Effector memory CD8-positive, alpha-beta T cell (primary cell): ENCODE results near the gene NUP210.
A peak's percentile ranks its signal among the peaks of the same experiment; 100 is the strongest.

Experiments
- ATAC-seq: fragments of 150-1000 bp; cut with Tn5 transposase; replicated peaks from 2 replicates; pipeline ENCODE4 v1.10.0; 2021; ENCODE audit warnings: mild to moderate bottlenecking, moderate library complexity
- DNase-seq, 3 experiments: peaks; one replicate each; pipeline ENCODE4 v3.0.0; 2021
- H3K27ac Mint-ChIP-seq, 2 donors: one replicate each; pipeline ENCODE4 v1.8.0; 2022; ENCODE audit warnings: mild to moderate bottlenecking in 2 of 2, mixed read lengths in 2 of 2, moderate library complexity in 2 of 2
- H3K27me3 Mint-ChIP-seq, 2 donors: one replicate each; pipeline ENCODE4 v1.8.0; 2022; ENCODE audit warnings: mixed read lengths in 2 of 2
- H3K36me3 Mint-ChIP-seq: one replicate; pipeline ENCODE4 v1.8.0; 2022; ENCODE audit warnings: mild to moderate bottlenecking, moderate library complexity, mixed read lengths; ENCODE audit not compliant: insufficient read depth
- H3K4me1 Mint-ChIP-seq, 2 donors: one replicate each; pipeline ENCODE4 v1.8.0; 2022; ENCODE audit warnings: low read depth in 2 of 2, mixed read lengths in 2 of 2
- H3K4me3 Mint-ChIP-seq, 2 donors: one replicate each; pipeline ENCODE4 v1.8.0; 2022; ENCODE audit warnings: mild to moderate bottlenecking in 2 of 2, mixed read lengths in 2 of 2, moderate library complexity in 2 of 2
- H3K9me3 Mint-ChIP-seq, 2 donors: one replicate each; pipeline ENCODE4 v1.8.0; 2022; ENCODE audit warnings: mixed read lengths in 2 of 2

NUP210 gene

DNA sequence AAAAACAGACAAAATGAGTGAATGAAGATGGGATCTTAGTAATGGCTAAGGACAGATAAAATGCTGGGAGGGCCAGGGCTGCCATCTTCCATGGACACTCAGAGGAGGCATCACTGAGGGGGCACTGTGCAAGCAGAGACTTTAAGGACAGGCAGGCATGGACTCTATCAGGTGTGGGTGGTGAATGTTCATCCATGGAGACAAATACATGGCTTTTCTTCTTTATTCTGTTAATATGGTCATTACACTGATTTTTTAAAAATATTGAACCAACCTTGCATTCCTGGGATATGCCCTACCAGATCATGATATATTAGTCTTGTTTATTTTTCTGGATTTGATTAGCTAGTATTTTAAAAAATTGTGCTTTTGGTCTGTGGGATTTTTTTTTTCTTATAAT, 12.2 kb downstream of the NUP210 start:
- no peaks in the 10 kb centered on the region for H3K27me3 Mint-ChIP-seq
- H3K36me3 Mint-ChIP-seq, result peaks cover 8% of the 10 kb centered on the region
- H3K27ac Mint-ChIP-seq, result peak overlapping the region; percentile 41 to 57
- ATAC-seq (no peak), DNase-seq (no peak)
- peaks cover 26 to 34% of the 10 kb centered on the region in 2 donors for H3K4me1 Mint-ChIP-seq
- H3K9me3 Mint-ChIP-seq, result no peaks in the 10 kb centered on the region
- peak overlapping the region in 1 of 2 donors; percentile 27 for H3K4me3 Mint-ChIP-seq

DNA sequence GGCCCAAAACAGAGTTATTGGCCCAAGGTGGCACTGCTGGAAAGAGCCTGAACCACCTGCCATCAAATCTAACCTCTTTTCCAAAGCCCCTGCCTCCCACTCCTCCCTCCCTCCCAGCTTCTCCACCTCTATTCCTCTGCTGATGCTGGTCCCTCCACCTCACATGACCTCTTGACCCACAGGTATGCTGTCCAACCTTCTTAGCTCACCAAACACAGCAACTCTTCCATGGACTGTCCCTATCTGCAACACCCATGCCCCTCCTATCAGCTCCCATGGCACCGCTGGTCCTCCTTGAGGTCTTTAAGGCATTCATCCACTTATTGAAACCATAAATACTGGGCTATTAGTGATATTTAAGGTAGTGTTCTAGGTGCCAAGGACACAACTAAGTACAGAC, 12.6 kb downstream of the NUP210 start:
- DNase-seq (no peak), ATAC-seq (no peak)
- peaks cover 8% of the 10 kb centered on the region for H3K36me3 Mint-ChIP-seq
- no peaks in the 10 kb centered on the region for H3K9me3 Mint-ChIP-seq
- peak overlapping the region; percentile 41 to 57 for H3K27ac Mint-ChIP-seq
- H3K27me3 Mint-ChIP-seq, result no peaks in the 10 kb centered on the region
- peak overlapping the region in 1 of 2 donors; percentile 27 for H3K4me3 Mint-ChIP-seq
- H3K4me1 Mint-ChIP-seq, result peaks cover 30 to 35% of the 10 kb centered on the region in 2 donors

DNA sequence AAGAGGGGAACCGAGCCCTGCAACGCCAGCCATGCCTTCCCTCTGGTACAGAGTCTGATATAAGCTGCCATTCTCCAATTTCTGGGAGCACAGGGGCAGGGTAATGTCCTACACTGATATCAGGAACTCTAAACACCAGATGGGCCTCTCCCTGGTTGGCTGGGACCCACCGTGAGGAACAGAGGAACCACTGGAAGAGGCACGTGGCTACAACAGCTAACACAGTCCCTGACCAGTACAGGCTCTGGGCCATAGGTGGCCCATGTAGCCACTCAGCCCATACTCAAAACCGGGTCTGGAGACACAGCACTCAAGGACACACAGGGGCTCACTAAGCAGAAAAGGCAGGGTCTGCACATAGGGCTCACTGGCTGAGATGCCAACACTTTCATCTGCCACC, 13.9 kb downstream of the NUP210 start:
- H3K4me3 Mint-ChIP-seq, result no peak overlapping the region
- no peak for ATAC-seq
- H3K36me3 Mint-ChIP-seq, result peaks cover 5% of the 10 kb centered on the region
- H3K4me1 Mint-ChIP-seq, result peaks cover 36 to 37% of the 10 kb centered on the region in 2 donors
- DNase-seq, result no peak
- H3K27ac Mint-ChIP-seq, result peak overlapping the region; percentile 38 to 76
- H3K27me3 Mint-ChIP-seq, result no peaks in the 10 kb centered on the region
- no peaks in the 10 kb centered on the region for H3K9me3 Mint-ChIP-seq

DNA sequence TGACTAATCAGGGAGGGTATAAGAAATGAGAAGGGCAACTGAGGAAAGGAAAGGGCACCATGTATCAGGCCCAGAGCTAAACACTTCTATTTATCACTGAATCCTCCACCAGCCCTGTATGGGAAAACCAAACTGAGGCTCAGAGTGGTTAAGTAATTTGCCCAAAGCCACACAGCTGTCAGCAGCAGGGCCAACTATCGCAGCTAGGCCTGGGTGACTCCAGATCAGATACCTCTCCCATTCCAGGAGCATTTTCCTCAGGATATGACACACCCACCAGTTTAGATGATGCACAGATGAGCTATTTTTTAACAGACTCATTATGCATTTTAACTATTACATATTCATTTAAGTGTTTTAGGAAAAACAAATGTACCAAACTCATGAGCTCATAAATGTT, 14.5 kb downstream of the NUP210 start:
- H3K4me1 Mint-ChIP-seq, result peaks cover 35 to 38% of the 10 kb centered on the region in 2 donors

DNA sequence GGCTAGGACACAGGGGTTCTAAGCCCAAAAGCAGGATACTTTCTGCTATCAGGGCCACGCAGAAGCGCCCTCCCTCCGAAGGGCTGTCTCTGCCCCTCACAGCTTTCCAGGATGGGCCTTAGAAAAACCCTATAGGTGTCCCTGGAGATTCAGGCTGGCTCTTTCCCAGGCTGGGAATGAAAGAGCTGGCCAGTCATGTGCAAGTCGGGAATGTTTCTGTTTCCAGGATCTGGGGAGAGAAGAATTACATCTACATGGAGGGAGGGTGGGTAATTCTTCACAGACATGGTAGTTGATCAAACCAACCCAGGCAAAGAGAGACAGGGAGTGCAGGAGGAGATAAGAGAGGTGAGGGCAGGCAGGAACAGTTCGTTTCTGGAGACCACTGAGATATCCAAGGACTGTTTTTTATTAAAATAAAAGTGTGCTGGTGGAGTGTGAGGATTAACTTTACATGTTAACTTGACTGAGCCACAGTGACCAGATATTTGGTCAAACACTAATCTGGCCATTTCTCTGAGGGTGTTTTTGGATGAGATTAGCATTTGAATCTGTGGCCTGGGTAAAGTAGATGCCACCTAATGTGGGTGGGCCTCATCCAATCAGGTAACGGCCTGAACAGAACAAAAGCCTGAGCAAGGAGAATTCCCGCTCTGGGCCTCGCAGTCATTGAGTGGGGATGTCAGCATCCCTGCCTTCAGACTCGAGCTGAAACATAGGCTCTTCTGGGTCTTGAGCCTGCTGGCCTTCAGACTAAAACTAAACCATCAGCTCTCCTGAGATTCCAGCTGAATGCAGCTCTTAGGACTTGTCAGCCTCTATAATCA, 15.3 kb downstream of the NUP210 start:
- no peak for ATAC-seq
- DNase-seq, result no peak
- Mint-ChIP-seq H3K9me3 (no peaks in the 10 kb centered on the region), H3K36me3 (peaks cover 8% of the 10 kb centered on the region), H3K27ac (peak overlapping the region; percentile 76 to 92), H3K4me1 (peaks cover 38 to 43% of the 10 kb centered on the region in 2 donors), H3K4me3 (no peak overlapping the region), H3K27me3 (no peaks in the 10 kb centered on the region)

More for the DNA sequence above, 14.5 kb downstream of the NUP210 start:
- ATAC-seq (no peak), DNase-seq (no peak)
- H3K27ac Mint-ChIP-seq, result peak overlapping the region; percentile 38 to 76
- no peaks in the 10 kb centered on the region for H3K27me3 Mint-ChIP-seq
- no peaks in the 10 kb centered on the region for H3K9me3 Mint-ChIP-seq
- no peak overlapping the region for H3K4me3 Mint-ChIP-seq
- H3K36me3 Mint-ChIP-seq, result peaks cover 6% of the 10 kb centered on the region

DNA sequence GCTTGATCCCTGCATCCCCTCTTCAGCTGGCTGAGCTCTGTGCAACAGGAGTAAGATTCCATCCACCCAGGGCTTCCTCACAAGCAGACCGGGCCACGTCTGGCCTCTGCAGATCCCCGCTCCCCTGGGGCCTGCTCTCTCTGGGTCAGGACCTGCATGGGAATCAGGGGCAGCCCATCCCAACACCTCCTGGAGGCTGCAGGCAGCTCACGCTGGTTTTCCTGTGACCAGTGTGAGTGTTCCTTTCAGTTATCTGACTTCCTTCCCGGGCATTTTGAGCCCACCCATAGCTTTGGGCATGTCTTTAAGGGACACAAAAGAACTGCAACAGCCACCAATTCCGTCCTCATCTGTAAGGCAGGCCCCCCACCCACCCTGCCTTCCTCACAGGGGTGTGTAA, 16.3 kb downstream of the NUP210 start:
- Mint-ChIP-seq H3K9me3 (no peaks in the 10 kb centered on the region), H3K36me3 (peaks cover 15% of the 10 kb centered on the region), H3K4me1 (peaks cover 40 to 42% of the 10 kb centered on the region in 2 donors), H3K27ac (peak overlapping the region; percentile 76 to 82), H3K4me3 (peak overlapping the region in 1 of 2 donors; percentile 13), H3K27me3 (no peaks in the 10 kb centered on the region)
- no peak for ATAC-seq
- DNase-seq, result no peak

DNA sequence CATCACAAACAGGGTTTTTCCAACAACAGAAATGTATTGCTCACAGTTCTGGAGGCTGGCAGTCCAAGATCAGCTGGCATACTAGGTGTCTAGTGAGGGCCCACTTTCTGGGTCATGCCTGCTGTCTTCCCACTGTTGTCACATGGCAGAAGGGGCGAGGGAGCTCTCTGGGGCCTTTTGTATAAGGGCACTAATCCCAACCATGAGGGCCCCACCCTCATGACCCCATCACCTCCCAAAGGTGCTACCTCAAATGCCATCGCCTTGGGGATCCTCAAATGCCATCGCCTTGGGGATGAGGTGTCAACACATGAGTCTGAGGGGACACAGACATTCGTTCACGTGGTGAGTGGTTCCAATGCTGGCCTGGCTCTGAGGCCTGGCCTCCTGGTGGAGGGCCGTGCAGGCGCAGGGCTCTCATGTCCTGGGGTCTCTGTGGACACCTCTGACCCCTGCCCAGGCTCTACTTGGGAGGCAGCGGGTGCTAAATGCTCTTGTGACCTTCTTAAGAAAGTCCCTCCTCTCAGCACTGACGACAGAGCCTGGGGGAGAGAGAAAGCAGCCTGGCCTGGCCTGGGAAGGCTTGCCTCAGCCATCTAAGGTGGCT, 16.8 kb downstream of the NUP210 start:
- H3K9me3 Mint-ChIP-seq, result no peaks in the 10 kb centered on the region
- no peak overlapping the region for H3K4me3 Mint-ChIP-seq
- DNase-seq (no peak), ATAC-seq (no peak)
- H3K36me3 Mint-ChIP-seq, result peaks cover 20% of the 10 kb centered on the region
- no peaks in the 10 kb centered on the region for H3K27me3 Mint-ChIP-seq
- peaks cover 40 to 42% of the 10 kb centered on the region in 2 donors for H3K4me1 Mint-ChIP-seq
- peak overlapping the region; percentile 76 to 82 for H3K27ac Mint-ChIP-seq

DNA sequence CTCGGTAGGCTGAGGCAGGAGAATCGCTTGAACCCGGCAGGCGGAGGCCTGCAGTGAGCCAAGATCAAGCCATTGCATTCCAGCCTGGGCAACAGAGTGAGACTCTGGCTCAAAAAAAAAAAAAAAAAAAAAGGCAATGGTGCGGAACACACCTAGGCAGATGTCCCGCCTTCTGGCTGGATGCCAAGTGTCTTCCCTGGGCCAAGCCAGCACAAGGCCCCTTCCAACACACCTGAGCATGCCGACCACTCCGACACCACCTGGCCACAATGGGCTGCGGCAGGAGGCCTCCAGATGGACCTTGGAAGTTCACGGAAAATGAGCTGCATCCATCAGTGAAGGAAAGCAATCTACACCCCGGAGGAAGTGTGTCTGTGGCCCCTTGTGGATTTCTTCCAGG, 19.0 kb downstream of the NUP210 start:
- Mint-ChIP-seq H3K27ac (no peak overlapping the region), H3K27me3 (no peaks in the 10 kb centered on the region), H3K36me3 (peaks cover 42% of the 10 kb centered on the region), H3K4me1 (peaks cover 30 to 35% of the 10 kb centered on the region in 2 donors), H3K9me3 (no peaks in the 10 kb centered on the region), H3K4me3 (no peak overlapping the region)
- no peak for ATAC-seq
- DNase-seq, result no peak

DNA sequence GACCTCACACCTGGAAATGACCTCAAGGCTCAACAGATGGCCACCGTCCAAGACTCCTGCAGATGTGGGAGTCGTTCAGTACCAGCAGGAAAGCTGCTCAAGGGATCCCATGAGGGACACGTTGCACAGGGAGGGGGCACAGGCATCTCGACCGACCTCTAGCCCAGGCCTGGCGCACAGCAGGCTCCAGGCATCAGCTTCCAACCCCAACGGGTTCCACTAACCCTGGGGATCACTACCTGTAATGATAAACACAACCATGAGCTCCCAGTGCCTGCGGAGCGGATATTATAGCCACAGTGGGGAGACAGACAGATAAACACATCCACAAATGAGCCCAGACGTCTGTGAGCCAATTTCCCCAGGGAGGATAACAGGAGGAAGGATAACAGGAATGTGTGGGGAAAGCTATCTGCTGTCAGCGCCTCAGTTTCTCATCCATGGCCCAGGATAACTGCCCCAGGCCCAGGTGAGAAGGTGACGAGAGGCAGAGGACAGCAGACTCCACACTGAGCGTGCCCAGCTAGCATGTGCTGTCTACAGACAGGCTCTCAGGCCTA, 19.9 kb downstream of the NUP210 start:
- Mint-ChIP-seq H3K27me3 (no peaks in the 10 kb centered on the region), H3K4me1 (peaks cover 29 to 36% of the 10 kb centered on the region in 2 donors), H3K9me3 (no peaks in the 10 kb centered on the region), H3K27ac (peak overlapping the region in 1 of 2 donors; percentile 38), H3K36me3 (peaks cover 48% of the 10 kb centered on the region), H3K4me3 (no peak overlapping the region)
- DNase-seq (no peak), ATAC-seq (no peak)

DNA sequence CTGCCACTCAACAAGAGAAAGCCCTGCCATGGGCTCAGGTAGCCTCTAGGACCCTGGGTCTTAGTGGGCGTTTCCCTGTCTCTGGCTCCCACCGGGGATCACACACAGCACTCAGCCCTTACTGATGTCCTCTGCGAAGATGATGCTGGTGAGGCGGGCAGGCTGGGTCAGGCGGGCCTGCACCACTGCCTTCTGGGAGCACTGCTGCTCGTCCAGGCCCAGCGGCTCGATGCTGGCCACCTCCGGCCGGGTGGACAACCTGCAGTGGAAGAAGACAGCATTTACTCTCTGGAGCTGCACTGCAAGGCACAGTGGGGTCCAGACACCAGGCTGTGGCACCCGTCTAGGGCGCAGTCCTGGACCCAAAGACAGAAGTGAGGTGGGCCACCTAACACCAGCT, 20.5 kb downstream of the NUP210 start:
- H3K27ac Mint-ChIP-seq, result peak overlapping the region in 1 of 2 donors; percentile 10
- H3K9me3 Mint-ChIP-seq, result no peaks in the 10 kb centered on the region
- no peaks in the 10 kb centered on the region for H3K27me3 Mint-ChIP-seq
- no peak for ATAC-seq
- peaks cover 54% of the 10 kb centered on the region for H3K36me3 Mint-ChIP-seq
- no peak overlapping the region for H3K4me3 Mint-ChIP-seq
- peaks cover 26 to 30% of the 10 kb centered on the region in 2 donors for H3K4me1 Mint-ChIP-seq
- no peak for DNase-seq

DNA sequence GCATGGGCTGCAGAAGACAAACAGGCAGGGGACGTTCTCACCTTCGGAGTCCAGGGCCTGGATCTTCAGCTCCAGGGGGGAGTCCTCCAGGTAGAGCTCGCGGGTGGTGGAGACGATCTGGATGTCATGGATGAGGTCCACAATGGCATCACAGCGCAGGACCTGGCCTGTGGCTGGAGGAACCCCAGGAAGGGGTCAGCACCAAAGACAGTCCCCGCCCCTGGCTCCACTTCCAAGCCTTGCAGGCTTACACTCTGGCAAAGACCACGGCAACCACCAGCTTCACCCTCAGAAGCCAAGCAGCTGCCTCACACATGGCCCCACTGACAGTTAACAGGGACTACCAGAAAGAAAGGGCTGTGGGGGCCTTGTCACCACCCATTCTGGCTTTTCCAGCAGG, 22.8 kb downstream of the NUP210 start:
- Mint-ChIP-seq H3K27me3 (no peaks in the 10 kb centered on the region), H3K4me3 (no peak overlapping the region), H3K9me3 (no peaks in the 10 kb centered on the region), H3K27ac (peak overlapping the region in 1 of 2 donors; percentile 29), H3K4me1 (peaks cover 17 to 24% of the 10 kb centered on the region in 2 donors), H3K36me3 (peaks cover 62% of the 10 kb centered on the region)
- DNase-seq, result no peak
- ATAC-seq, result no peak

DNA sequence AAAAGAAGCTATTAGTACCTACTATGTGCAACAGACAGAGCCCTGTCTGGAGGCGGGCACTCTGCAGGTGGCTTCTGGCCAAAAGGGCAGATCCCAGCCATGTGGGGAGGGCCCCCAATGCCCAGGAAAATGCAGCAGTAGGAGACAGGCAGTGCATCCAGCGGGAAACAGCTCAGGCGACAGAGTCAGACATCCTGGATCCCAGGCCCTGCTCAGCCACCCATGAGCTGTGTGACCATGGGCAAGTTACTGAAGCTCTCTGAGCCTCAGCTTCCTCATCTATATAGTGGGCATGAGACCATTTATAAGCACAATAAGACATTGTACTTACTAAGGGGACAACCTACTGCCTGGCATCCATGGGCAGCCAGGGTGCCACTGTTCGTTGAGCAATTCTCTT, 25.8 kb downstream of the NUP210 start:
- ATAC-seq (no peak), DNase-seq (no peak)
- Mint-ChIP-seq H3K4me1 (peaks cover 14 to 23% of the 10 kb centered on the region in 2 donors), H3K36me3 (peaks cover 74% of the 10 kb centered on the region), H3K27me3 (no peaks in the 10 kb centered on the region), H3K27ac (peak overlapping the region in 1 of 2 donors; percentile 72), H3K4me3 (no peak overlapping the region), H3K9me3 (no peaks in the 10 kb centered on the region)

DNA sequence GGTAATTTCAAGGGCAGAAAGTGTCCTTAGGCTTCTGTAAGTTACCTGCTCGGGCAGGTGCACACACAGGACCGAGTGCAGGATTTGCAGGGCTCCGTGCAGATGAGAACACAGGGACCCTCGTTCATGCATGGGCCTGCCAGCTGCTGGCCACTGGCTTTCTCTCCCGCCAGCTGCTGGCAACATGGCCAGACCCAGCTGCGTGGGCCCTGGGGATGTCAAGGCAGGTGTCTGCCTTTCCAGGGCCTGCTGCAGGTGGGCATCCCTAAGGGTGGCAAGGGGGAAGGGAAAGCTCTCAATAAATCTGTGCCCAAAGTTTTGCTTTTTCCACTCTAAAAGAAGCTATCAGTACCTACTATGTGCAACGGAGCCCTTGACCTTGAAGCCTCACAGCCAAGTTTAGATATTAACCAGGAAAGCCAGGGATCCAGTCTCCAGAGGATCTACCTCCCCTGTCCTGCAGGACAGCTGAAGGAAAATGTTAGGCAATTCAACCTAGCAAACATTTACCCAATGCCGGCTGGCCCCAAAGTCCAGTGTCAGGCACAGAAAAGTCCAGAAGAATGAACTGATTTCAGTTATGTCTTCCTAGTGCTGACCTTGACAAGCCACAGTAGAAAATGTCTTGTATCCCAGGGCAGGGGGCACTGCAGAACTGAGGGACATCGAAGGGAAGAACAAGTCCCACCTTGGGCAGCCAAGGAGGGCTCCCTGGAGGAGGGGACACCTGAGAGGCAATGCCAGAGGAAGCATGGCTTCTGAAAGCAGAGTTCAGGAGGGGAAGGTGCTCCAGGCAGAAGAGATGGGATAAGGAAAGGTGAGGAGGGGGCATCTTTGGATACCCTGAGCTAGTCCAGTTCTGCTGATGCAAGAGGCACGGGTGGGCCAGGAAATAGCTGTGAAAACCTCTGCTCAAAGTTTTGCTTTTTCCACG, 26.4 kb downstream of the NUP210 start:
- DNase-seq (no peak), ATAC-seq (no peak)
- Mint-ChIP-seq H3K27ac (peak overlapping the region; percentile 62 to 72), H3K4me1 (peaks cover 14 to 23% of the 10 kb centered on the region in 2 donors), H3K36me3 (peaks cover 72% of the 10 kb centered on the region), H3K27me3 (no peaks in the 10 kb centered on the region), H3K9me3 (no peaks in the 10 kb centered on the region), H3K4me3 (no peak overlapping the region)
